ENCODE results near the gene BORCS5.
"Not testable (repeated sequence)": the region's sequence is repeated elsewhere in the genome, so short reads cannot be mapped to it uniquely, and the experiment has no call there.

The BORCS5 gene

DNA sequence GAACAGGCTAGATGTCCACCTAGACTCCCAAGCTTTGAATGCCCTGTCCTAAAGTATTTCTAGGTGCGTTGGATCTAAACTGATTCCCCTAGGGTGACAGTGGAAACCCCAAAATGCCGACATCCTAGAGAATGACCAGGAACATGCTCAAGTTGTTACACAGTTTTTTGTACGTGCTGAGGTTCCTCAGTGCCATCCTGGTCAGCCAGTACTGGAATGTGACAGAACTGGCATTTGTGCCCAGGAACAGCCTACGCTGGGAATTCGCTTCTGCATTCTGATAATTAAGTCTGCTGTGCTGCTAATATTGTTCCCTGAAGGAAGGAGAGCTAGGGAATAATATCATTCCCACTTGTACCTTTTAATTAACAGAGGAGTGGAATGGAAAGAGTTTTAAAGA is 40.3 kb downstream of the BORCS5 start:
- DNase-seq: no peak

GRCh38 chr12:12398026-12398859 is 41.4 kb downstream of the BORCS5 start:
- no peak for DNase-seq

DNA sequence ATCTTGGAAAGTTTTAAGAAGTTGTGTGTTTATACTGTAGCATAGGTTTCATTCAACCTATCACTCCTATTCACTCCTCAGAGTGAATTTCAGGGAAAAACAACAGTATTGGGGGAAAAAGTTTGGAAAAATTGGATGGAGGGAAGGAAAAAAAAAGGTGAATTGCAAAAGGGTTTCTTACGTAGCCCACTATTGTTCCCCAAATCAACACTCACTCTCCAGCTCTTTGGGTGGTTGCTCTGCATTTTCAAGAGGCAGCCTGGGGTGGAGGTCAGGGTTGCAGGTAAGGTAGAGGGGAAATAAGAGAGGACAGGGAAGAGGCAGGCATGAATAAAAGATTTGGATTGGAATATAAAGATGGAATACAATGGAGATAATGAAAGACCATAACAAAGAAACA is 42.3 kb downstream of the BORCS5 start:
- DNase-seq: no peak

DNA sequence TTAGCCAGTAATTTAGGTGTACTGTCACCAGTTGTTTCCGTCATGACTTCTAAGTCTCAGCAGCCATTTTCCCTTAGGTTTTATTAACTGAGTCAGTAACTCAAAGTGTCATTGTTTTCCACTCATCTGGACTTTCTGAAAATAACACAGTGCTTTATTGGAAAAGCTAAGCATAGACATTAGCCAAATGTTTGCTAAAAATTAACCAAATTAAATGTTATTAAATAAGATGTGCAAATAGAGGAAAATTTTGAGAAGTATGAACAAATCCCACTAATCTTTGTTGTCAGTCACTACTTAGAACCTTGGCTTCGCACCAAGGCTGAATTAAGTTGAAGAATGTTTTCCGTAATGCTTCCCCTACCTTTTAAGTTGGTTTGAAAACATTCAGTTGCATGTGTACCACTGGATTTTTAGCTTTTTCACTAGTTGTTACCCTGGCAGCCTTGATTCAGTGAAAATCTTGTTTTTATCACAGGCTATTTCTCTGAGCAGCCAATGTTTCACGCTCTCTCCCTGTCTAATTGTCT is 43.0 kb downstream of the BORCS5 start:
- no peak for DNase-seq

DNA sequence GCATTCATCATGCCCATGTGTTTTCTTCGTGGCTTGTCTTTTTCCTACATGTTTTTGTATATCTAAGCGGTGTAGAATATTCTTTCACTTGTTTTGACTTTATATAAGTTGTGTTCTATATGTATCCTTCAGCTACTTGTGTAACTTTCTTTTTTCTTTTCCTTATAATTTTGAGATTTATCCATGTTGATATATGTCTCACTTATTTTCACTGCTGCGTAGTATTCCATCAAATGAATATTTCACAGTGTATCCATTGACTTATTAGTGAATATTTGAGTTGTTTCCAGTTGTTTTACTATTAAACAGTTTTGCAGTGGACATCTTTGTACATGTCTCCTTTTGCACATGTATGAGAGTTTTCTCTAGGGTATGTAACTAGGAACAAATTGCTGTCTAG is 43.9 kb downstream of the BORCS5 start:
- DNase-seq: no peak

DNA sequence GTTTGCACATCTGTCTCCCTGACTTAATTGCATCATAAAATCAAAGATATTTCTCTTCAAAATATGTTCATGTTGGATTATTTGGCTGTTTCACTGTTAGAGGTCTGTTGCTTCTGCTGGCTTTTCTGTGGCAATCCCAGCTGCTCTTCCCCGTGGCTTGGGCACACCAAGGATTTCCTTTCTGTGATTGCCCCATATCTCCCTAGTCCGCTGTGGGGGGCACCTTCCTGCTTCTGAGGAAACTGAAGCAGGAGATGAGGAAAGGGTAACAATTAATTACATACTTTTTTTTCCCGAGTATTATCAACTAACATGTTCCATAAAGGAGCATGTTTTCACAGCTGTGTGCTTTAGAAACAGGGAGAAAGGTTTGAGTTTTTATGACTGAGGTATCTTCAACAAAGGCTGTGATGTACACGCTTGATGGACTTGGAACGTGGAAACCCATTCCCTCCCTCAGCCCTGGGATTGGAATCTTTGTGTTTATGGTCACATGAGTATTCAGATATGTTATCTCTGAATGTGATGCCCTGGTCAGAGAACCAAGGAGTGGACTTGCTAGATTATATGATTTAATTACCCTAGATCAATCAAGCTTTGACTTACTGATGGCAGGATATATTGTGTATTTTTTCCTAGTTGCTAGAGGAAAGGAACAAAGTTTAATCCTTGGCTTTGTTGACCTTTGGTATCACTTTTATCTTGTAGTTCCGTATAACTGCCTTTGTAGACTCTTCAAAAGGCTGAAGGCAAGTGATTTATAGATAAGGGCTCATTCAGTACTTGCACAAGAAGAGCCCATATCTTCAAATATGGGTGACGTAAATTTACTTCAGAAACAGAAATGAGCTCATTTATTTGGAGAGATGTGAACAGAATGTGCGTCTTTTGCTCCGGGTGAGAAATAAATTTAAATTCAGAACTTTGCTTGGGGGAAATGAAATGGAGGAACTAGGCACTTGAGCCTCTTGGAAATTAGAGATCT is 46.7 kb downstream of the BORCS5 start:
- DNase-seq: no peak

DNA sequence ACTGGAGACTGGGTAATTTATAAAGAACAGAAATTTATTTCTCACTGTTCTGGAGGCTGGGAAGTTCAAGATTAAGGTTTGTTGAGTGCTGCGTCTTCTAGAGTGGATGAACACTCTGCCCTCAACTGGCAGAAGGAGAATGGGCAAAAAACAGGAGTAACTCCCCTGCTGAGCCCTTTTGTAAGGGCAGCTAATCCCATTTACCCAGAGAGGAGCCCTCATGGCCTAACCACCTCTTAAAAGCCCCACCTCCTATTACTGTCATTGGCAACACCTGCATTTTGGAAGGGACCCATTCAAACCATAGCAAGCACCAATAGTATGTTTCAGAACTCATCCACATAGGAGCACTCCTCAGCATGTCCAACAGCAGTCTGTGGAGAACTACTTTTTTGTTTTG is 47.4 kb downstream of the BORCS5 start:
- DNase-seq: no peak

GRCh38 chr12:12405882-12406281 is 49.0 kb downstream of the BORCS5 start:
- DNase-seq: no peak

- no peak for DNase-seq
Measured at GRCh38 chr12:12406762-12407161, 49.9 kb downstream of the BORCS5 start.

DNA sequence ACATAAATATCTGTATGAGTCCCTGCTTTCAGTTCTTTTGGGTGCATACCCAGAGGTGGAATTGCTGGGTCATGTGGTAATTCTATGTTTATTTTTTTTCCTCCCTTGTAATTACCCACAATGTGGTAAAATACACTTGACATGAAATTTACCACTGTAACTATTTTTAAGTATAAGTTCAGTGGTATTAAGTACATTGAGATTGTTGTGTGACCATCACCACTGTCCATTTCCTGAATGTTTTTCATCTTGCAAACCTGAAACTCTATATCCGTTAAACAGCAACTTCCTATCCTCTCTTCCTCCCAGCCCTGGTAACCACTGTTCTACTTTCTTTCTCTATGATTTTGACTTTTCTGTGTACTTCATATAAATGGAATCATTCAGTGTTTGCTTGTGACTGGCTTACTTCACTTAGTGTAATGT is 51.4 kb downstream of the BORCS5 start:
- DNase-seq: no peak

- not testable (repeated sequence) for DNase-seq
Measured at GRCh38 chr12:12409337-12409736, 52.5 kb downstream of the BORCS5 start.

DNA sequence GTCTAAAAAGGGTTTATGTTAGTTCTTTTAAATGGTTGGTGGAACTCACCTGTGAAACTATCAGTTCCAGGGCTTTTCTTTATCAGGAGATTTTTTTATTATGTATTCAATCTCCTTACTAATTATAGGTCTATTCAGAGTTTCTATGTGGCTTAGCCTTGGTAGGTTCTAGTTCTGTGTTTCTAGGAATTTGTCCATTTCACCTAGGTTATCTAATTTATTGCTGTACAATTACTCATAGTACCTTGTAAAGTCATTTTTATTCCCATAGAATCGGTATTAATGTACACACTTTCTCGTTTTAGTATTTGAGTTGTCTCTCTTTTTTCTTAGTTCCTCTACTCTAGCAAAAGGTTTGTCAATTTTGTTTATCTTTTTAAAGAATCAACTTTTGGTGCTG is 59.0 kb downstream of the BORCS5 start:
- DNase-seq: no peak

- not testable (repeated sequence) for DNase-seq
Measured at GRCh38 chr12:12419165-12419564, 62.3 kb downstream of the BORCS5 start.

DNA sequence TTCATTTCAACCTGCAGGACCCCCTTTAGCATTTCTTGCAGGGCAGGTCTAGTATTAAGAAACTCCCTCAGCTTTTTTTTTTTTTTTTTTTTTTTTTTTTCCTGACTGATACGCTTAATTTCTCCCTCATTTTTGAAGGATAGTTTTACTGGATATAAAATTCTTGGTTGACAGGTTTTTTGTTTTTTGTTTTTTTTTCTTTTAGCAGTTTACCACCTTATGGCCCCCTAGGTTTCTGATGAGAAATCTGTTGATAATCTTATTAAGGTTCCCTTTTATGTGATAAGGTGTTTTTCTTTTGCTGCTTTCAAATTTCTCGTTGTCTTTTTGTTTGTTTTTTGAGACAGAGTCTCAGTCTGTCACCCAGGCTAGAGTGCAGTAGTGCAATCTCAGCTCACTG is 66.5 kb downstream of the BORCS5 start:
- no peak for DNase-seq

DNA sequence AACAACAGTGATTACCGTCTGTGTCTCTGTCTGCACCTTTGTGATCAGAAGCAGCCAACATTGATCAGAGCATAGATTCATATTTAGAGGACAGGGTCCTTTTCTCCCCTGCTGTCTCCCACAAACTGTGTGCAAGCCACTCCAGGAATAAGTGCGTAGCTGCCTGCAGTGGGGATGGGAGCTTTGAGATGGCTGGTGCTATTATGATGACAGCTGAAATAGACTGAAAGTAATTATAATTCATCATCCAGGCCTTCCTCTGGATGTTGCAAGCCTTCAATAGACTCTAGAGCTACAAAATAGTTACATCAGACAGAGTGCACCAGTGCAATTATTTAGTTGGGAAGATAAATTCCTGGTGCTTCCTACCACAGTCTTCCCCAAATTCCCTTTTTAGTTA is 68.1 kb downstream of the BORCS5 start:
- no peak for DNase-seq

- DNase-seq: no peak
Measured at GRCh38 chr12:12425616-12426015, 68.7 kb downstream of the BORCS5 start.

- no peak for DNase-seq
Measured at GRCh38 chr12:12427568-12427967, 70.7 kb downstream of the BORCS5 start.

- DNase-seq: no peak
Measured at GRCh38 chr12:12428047-12428446, 71.2 kb downstream of the BORCS5 start.

- DNase-seq: no peak
Measured at GRCh38 chr12:12428961-12429657, 72.2 kb downstream of the BORCS5 start.

- no peak for DNase-seq
Measured at GRCh38 chr12:12432364-12432763, 75.5 kb downstream of the BORCS5 start.

GRCh38 chr12:12433203-12433731 is 76.4 kb downstream of the BORCS5 start:
- no peak for DNase-seq

DNA sequence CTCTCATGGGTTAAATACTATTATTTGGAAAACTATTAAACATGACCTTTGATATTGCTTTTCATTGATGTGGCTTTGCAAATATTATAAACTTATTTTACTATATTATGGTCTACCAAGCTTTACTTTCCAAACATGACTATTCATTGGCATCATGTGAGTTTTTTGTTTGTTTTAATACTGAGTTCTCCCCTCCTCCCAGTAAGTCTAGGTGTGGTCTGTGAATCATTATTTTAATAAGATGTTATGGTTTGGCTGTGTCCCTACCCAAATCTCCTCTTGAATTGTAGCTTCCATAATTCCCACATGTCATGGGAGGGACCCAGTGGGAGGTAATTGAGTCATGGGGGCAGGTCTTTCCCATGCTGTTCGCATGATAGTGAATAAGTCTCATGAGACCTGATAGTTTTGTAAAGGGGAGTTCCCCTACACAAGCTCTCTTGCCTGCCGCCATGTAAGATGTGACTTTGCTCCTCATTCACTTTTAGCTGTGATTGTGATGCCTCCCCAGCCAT is 80.0 kb downstream of the BORCS5 start:
- no peak for DNase-seq
